C4-2B (cell line): ENCODE results near the gene DLG1.

Experiments
- ZFX ChIP-seq: fragments of 450-650 bp; IDR thresholded peaks from 2 replicates; pipeline ENCODE4 v1.6.1; 2017
- TF ChIP-seq, protein P1 (sequence below): fragments of 450-650 bp; conservative IDR thresholded peaks from 2 replicates; pipeline ENCODE4 v1.5.1; 2017; ENCODE audit warnings: mild to moderate bottlenecking

DNA sequence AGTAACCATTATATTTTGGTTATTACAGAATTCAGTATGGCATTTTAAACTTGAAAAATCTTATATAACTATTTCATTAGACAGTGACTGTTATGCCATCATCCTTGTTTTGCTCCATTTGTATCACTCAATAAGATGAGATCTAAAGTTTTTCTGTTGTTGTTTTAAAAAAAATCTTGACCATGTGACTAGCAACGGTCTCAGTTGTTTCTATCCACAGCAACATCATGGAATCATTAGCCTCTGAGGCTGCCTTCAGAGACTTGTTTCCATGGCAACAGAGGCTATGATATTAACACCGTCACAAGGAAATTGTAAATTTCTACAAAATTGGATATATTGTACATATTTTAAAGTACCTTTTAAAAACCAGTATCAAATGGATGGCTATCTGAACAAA, 129.8 kb downstream of the DLG1 start:
- no peak for TF ChIP-seq ZFX
- TF ChIP-seq, protein P1, sequence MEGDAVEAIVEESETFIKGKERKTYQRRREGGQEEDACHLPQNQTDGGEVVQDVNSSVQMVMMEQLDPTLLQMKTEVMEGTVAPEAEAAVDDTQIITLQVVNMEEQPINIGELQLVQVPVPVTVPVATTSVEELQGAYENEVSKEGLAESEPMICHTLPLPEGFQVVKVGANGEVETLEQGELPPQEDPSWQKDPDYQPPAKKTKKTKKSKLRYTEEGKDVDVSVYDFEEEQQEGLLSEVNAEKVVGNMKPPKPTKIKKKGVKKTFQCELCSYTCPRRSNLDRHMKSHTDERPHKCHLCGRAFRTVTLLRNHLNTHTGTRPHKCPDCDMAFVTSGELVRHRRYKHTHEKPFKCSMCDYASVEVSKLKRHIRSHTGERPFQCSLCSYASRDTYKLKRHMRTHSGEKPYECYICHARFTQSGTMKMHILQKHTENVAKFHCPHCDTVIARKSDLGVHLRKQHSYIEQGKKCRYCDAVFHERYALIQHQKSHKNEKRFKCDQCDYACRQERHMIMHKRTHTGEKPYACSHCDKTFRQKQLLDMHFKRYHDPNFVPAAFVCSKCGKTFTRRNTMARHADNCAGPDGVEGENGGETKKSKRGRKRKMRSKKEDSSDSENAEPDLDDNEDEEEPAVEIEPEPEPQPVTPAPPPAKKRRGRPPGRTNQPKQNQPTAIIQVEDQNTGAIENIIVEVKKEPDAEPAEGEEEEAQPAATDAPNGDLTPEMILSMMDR, result no peak
